Omental fat pad (tissue), 4 donors: ENCODE measurements around the gene CCDC170. TPM values are rescaled to one million over a fixed set of nuclear protein-coding genes. Genes with fewer than 3 reads are reported as not detected.
"Not testable (repeated sequence)": the region's sequence is repeated elsewhere in the genome, so short reads cannot be mapped to it uniquely, and the experiment has no call there.

Experiments
- ATAC-seq: fragments of 150-250 bp; one replicate; pipeline ENCODE4 v1.9.1; 2016; ENCODE audit warnings: mild to moderate bottlenecking, moderate library complexity; ENCODE audit not compliant: low FRiP score
- DNase-seq: peaks from one replicate; pipeline ENCODE4 v3.0.0-alpha.2; 2019; ENCODE audit warnings: low spot score
- total RNA-seq, 4 donors: library from RNA; depleted of rRNA; stranded (reverse); fragments of >200 nt; gene quantifications; one replicate each; pipeline ENCODE4 v1.1.0, GENCODE V29; 2016
- TF ChIP-seq, protein P1 (sequence below), 3 donors: fragments of 450-650 bp; IDR thresholded peaks; one replicate each; pipeline ENCODE4 v1.5.1; 2016 to 2017; ENCODE audit warnings: antibody characterized with exemption in 3 of 3, mild to moderate bottlenecking in 3 of 3, moderate library complexity in 2 of 3

The CCDC170 gene
- total RNA-seq, 4 donors from 2014 or later: 1.3 to 4.1 (median 2.5) TPM

DNA sequence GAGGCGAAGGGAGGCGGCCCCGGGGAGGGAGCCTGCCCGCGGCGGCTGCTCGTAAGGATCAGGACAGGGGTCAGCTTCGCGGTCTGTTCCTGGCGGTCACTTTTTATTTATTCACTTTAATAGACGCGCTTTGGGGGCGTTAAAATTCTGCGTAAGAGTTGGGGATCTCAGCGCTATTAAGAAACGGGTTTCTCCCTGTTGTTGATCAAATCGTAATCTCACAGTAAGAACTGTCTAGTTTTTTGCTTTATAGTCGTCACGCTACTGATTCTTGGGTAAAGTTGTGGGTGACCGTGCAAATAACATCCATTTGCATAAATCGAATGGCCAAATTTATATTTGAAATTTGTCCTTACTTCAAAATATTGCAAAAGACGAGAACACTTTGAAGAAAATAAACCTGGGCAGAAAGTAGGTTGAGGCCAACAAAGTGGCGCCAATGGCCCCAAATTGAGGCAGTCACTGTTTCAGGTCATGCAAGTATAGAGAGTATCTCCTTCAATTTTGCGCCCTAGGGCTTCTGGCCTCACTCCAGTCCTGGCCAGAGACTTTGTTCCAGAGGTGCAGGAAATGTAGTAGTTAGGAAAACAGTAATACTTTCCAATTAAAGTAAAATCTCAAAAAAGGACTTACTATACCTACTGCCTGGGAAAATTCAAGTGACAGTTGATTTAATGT is 40.9 kb upstream of the CCDC170 start:
- DNase-seq: no peak
- TF ChIP-seq, protein P1, sequence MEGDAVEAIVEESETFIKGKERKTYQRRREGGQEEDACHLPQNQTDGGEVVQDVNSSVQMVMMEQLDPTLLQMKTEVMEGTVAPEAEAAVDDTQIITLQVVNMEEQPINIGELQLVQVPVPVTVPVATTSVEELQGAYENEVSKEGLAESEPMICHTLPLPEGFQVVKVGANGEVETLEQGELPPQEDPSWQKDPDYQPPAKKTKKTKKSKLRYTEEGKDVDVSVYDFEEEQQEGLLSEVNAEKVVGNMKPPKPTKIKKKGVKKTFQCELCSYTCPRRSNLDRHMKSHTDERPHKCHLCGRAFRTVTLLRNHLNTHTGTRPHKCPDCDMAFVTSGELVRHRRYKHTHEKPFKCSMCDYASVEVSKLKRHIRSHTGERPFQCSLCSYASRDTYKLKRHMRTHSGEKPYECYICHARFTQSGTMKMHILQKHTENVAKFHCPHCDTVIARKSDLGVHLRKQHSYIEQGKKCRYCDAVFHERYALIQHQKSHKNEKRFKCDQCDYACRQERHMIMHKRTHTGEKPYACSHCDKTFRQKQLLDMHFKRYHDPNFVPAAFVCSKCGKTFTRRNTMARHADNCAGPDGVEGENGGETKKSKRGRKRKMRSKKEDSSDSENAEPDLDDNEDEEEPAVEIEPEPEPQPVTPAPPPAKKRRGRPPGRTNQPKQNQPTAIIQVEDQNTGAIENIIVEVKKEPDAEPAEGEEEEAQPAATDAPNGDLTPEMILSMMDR (IDR thresholded peaks at IDR 0.05): no peak
- ATAC-seq: peak; percentile 47

DNA sequence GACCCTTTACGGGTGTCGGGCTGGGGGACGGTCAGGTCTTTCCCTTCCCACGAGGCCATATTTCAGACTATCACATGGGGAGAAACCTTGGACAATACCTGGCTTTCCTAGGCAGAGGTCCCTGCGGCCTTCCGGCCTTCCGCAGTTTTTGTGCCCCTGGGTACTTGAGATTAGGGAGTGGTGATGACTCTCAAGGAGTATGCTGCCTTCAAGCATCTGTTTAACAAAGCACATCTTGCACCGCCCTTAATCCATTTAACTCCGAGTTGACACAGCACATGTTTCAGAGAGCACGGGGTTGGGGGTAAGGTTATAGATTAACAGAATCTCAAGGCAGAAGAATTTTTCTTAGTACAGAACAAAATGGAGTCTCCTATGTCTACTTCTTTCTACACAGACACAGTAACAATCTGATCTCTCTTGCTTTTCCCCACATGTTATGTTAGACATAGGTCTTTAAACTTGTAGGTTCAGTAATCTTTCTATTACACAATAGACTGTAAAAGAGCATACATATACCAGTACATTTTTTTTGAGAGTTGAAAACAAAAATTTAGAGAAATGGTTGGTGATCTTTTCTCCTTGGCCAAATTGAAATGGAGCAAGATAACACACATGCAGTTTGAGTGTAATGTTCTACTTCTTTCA is 37.9 kb upstream of the CCDC170 start:
- ATAC-seq, DNase-seq: not testable (repeated sequence)

DNA sequence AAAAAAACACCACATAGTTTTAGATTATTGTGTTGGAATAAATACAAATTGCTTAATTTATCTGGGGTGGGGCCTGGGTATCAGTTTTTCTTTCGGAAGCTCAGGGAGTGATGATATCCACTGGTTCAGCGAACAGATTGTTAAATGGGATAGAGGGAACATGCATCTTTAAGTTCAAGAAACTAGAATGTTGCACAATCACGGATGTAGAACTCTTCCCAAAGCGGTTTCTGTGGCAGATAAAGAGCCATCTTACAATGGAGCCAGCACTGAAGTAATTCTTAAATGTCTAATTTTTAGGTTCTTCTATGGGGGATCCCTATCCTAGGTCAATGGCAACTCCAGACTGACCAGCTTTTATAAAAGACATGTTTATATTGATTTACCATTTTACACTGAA is 32.1 kb upstream of the CCDC170 start:
- ATAC-seq: no peak
- DNase-seq: no peak
- TF ChIP-seq, protein P1 (IDR thresholded peaks at IDR 0.05): no peak

DNA sequence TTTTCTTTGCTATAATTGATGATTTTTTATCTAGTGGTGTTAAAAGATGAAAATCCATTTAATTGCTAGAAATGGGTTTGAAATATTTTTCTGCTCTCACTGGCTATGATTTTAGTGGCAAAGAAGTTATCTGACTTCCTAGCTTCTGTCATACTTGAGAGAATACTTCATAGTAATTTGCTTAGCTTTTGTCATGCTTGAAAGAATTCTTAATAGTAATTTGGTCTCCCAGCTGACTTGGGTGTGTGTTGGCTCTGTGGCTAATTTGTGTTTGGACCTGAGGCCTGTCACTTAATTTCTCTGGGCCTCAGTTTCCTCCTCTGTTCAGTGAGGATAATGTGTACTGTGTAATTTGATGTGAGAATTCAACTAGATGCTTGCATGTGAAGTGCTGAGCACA is 29.1 kb upstream of the CCDC170 start:
- TF ChIP-seq, protein P1 (IDR thresholded peaks at IDR 0.05): no peak
- ATAC-seq (no peak), DNase-seq (no peak)

DNA sequence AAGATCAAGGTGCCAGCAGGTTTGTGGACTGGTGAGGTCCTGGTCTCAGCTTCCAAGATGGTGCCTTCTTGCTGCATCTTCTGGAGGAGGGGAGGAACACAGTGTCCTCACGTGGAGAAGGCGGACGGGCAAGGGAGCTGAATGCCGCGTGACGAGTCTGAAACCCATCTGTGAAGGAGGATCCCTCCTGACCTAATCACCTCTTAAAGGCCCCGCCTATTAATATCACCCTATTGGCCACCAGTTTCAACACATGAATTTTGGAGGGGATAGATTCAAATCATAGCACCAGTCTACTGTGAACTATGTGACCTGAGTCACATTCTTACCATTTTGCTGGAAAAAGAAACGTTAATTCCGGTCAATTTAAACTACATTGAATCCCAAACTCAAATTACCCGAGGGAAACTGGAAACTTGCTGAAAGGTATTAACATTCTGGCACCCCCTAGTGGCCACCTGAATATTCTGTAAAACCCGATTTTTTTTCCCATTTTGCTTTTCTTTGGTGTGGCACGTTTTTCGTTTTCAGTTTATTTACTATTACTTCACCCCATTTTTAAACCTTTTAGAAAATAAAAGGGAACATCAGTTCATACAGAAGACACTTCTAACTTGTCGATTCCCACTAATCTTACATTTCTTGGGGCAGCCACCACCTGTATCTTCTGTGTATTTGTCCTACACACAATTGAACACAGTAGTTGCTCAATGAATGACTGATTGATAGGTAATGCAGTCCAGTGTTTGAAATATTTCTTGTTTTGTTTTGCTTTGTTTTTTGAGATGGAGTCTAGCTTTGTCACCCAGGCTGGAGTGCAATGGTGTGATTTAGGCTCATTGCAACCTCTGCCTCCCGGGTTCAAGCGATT is 17.9 kb upstream of the CCDC170 start:
- ATAC-seq (peak; percentile 84), DNase-seq (no peak)
- TF ChIP-seq, protein P1 (IDR thresholded peaks at IDR 0.05): peak in 1 of 3 donors; percentile 55

DNA sequence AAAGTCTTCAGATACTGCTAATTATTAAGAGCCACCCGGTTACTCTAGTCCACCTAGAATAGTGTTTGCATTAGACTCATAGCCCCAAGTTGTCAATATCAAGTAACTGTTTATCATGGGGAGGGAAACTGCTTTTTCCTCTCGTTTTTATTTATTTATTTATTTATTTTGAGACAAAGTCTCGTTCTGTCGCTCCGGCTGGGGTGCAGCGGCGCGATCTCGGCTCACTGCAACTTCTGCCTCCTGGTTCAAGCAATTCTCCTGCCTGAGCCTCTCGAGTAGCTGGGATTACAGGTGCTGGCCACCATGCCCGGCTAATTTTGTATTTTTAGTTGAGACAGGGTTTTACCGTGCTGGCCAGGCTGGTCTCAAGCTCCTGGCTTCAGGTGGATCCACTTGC is 16.1 kb upstream of the CCDC170 start:
- no peak for ATAC-seq
- TF ChIP-seq, protein P1 (IDR thresholded peaks at IDR 0.05): no peak
- DNase-seq: no peak

DNA sequence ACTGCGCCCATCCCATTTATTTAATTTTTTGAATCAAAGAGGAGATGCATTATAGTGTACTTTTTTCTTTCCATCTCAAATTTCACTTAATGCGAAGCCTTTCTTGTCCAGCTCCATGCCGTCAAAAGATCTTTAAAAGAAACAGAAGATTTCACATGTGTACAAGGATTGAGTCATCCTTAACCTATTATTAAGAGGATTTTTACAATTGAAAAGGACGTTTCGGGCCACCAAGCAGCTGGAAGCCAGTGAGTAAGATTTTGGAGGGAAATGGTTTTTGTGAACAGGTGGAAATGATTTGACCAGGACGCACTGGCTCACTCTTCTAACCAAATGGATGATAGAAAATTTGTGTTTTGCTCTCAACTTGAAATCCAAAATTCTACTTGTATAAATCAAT is 15.1 kb upstream of the CCDC170 start:
- no peak for DNase-seq
- TF ChIP-seq, protein P1 (IDR thresholded peaks at IDR 0.05): no peak
- no peak for ATAC-seq
